Prostate gland (tissue), 2 donors: ENCODE results near the gene CFAP97D2. TPM values are rescaled to one million over a fixed set of nuclear protein-coding genes. Genes with fewer than 3 reads are reported as not detected.

Experiments used
- DNase-seq: peaks from one replicate; pipeline ENCODE4 v3.0.0-alpha.2; 2019; ENCODE audit warnings: low spot score
- H3K27ac ChIP-seq, 2 donors: fragments of 200-600 bp; sonication (generic); 2 replicates each; pipeline ENCODE4 v1.5.1; 2017 to 2019
- H3K27me3 ChIP-seq: fragments of 200-600 bp; sonication (generic); replicated peaks from 2 replicates; pipeline ENCODE4 v1.5.1; 2019; ENCODE audit not compliant: insufficient read depth
- H3K36me3 ChIP-seq, 2 donors: fragments of 200-600 bp; sonication (generic); 1 replicate in 1 of 2; 2 replicates in 1 of 2; pipeline versions ENCODE4 v1.5.1 to v1.8.1; 2017 to 2019
- H3K4me1 ChIP-seq: fragments of 200-600 bp; sonication (generic); replicated peaks from 2 replicates; pipeline ENCODE4 v1.5.1; 2019
- H3K4me3 ChIP-seq, 2 donors: fragments of 200-600 bp; sonication (generic); 2 replicates each; pipeline ENCODE4 v1.5.1; 2017 to 2019
- H3K9me3 ChIP-seq: fragments of 200-600 bp; sonication (generic); 2 replicates; pipeline ENCODE4 v1.5.1; 2017
- POLR2A ChIP-seq: fragments of 450-650 bp; IDR thresholded peaks from one replicate; pipeline ENCODE4 v1.6.1; 2016; ENCODE audit warnings: antibody characterized with exemption, mild to moderate bottlenecking
- POLR2AphosphoS5 ChIP-seq: sonication (generic); formaldehyde crosslinking; IDR thresholded peaks from one replicate; pipeline ENCODE4 v1.6.1; 2017; ENCODE audit warnings: antibody characterized with exemption
- WGBS: methylation state at CpG from one replicate; pipeline ENCODE4 v1.1.5; 2018; 5-methylcytosine and 5-hydroxymethylcytosine counted together
- intact Hi-C: fragments of 100-400 bp; cut with DNase I; formaldehyde crosslinking; loops from one replicate; pipeline ENCODE4 v1.14.2; 2022
- total RNA-seq, 2 donors: library from RNA; depleted of rRNA; stranded (reverse); fragments of >200 nt; gene quantifications; one replicate each; pipeline ENCODE4 v1.1.0, GENCODE V29; 2016
- TF ChIP-seq, protein P1 (sequence below), 4 experiments: fragments of 200-600 bp in 2 of 4; fragments of 450-650 bp in 2 of 4; sonication (generic) in 2 of 4; IDR thresholded peaks; 1 replicate in 3 of 4; 2 replicates in 1 of 4; pipeline ENCODE4 v1.5.1; 2016 to 2019; ENCODE audit warnings: antibody characterized with exemption in 4 of 4, mild to moderate bottlenecking in 2 of 4, moderate library complexity in 2 of 4

The CFAP97D2 gene
- under 1 TPM in 1 of 2 donors, not detected in 1; 0.62 TPM for total RNA-seq

DNA sequence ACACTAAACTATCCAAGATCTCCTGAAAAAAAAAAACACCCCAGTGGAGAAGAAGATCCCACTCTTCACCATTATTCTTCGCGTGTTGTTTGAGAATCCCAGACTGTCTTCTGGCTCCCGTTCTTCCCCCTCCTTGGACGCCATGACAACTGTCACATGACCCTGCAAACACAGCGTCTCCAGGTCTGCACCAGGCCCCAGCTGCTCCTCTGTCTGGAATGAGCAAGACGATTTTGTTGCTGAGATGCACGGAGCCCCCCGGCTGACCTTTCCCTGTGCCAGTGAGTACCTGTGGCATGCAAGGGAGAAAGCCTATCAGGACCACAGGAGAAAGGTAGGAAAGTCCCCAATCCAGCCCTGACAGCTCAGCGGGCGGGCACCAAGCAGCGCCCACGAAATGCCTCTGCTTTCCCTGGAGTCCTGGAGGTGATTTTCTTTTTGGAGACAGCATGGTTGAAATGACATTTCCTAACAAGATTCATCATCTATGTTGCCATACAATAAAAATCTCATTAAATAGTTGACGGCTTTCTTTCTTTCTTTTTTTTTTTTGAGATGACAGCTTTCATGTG, at the start of gene CFAP97D2:
Gene CFAP97D2 (plus strand): TSS at position 171 of the 572 bp plus-strand sequence. CDS start 74 bp downstream, at position 245.
- no peaks in the 10 kb centered on the region for H3K36me3 ChIP-seq
- 45% methylated on average over 13 of the region's 13 CpGs for WGBS
- no peaks in the 10 kb centered on the region for H3K4me1 ChIP-seq
- H3K4me3 ChIP-seq, result no peak within 1 kb of the TSS
- no peaks in the 10 kb centered on the region for H3K27me3 ChIP-seq
- no peaks in the 10 kb centered on the region for H3K9me3 ChIP-seq
- TF ChIP-seq POLR2AphosphoS5 (no peak), POLR2A (no peak)
- TF ChIP-seq, protein P1, sequence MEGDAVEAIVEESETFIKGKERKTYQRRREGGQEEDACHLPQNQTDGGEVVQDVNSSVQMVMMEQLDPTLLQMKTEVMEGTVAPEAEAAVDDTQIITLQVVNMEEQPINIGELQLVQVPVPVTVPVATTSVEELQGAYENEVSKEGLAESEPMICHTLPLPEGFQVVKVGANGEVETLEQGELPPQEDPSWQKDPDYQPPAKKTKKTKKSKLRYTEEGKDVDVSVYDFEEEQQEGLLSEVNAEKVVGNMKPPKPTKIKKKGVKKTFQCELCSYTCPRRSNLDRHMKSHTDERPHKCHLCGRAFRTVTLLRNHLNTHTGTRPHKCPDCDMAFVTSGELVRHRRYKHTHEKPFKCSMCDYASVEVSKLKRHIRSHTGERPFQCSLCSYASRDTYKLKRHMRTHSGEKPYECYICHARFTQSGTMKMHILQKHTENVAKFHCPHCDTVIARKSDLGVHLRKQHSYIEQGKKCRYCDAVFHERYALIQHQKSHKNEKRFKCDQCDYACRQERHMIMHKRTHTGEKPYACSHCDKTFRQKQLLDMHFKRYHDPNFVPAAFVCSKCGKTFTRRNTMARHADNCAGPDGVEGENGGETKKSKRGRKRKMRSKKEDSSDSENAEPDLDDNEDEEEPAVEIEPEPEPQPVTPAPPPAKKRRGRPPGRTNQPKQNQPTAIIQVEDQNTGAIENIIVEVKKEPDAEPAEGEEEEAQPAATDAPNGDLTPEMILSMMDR (IDR thresholded peaks at IDR 0.05), result no peak
- no peak for DNase-seq
- H3K27ac ChIP-seq, result no peak within 1 kb of the TSS
- intact Hi-C loops, result no loop called here

DNA sequence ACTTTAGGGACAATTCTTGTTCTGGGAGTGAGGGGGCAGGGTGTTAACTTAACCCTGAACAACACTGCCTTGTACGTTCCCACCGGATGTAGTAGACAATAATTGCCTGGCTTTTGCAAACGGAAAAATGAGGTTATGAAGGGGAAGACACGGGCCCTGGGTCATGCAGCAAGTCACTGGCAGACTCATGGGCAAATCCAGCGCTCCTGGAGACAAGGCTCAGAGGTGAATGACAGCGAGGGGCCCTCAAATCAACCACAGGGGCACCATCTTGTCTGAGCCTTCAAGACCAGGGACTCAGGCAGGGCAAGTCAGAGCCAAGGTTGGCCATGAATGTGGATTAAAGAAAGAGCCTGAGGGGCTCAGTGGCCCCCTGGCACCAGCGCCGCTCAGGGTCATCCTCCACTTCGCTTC, 49.4 kb upstream of the CFAP97D2 start:
- Histone ChIP-seq H3K27ac (peak overlapping the region in 1 of 2 donors; percentile 4), H3K4me1 (peaks cover 5% of the 10 kb centered on the region), H3K36me3 (no peaks in the 10 kb centered on the region), H3K4me3 (no peak overlapping the region), H3K9me3 (no peaks in the 10 kb centered on the region), H3K27me3 (no peaks in the 10 kb centered on the region)
- no peak for DNase-seq
- intact Hi-C loops, result loop anchor here (10.0 kb wide), 1 partner anchor 155 kb away; the partner anchor contains the start of gene C13orf46
- 94% methylated on average over 9 of the region's 9 CpGs for WGBS
- no peak for TF ChIP-seq POLR2A
- TF ChIP-seq, protein P1 (IDR thresholded peaks at IDR 0.05), result no peak
- TF ChIP-seq POLR2AphosphoS5, result no peak

DNA sequence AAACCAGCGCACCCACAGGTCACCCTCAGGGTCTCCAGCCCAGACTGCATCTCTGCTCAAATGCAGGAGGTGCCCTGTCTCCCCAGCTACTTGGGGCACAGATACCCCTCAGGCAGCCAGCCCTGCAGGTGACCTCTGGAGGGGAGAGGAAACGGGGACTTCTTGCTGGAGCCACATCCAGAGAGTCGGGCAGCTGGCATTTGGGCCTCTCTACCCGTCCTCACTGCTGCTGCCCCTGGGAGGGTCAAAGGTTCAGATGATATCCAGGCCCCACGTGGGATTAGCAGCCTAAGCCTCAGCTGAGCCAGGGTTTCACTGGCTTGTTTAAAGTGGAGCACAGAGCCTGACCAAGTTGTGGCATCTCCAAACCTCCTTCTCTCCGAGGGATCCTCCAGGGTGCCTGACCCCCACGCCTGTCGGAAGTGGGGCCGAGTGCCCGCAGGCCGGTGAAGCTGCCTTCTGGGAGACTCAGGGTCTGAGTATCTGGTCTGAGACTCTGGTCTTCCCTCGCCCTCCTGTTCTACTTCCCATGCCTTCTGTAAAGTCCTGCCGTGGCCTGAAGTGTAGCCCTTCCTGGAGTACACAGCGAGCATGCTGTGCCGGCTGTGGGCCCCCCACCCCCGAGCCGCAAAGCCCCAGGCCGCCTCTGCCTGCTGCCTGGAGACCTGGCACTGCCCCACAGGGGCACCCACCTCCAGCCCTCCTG, 48.8 kb upstream of the CFAP97D2 start:
- no peaks in the 10 kb centered on the region for H3K36me3 ChIP-seq
- intact Hi-C loops, result loop anchor here (10.0 kb wide), 1 partner anchor 155 kb away; the partner anchor contains the start of gene C13orf46
- no peak for DNase-seq
- TF ChIP-seq POLR2AphosphoS5, result no peak
- no peak for TF ChIP-seq POLR2A
- TF ChIP-seq, protein P1 (IDR thresholded peaks at IDR 0.05), result no peak
- peak overlapping the region; percentile 61 to 69 for H3K27ac ChIP-seq
- 57% methylated on average over 18 of the region's 18 CpGs for WGBS
- no peaks in the 10 kb centered on the region for H3K9me3 ChIP-seq
- peaks cover 5% of the 10 kb centered on the region for H3K4me1 ChIP-seq
- H3K27me3 ChIP-seq, result no peaks in the 10 kb centered on the region
- H3K4me3 ChIP-seq, result peak overlapping the region; percentile 60 to 79

DNA sequence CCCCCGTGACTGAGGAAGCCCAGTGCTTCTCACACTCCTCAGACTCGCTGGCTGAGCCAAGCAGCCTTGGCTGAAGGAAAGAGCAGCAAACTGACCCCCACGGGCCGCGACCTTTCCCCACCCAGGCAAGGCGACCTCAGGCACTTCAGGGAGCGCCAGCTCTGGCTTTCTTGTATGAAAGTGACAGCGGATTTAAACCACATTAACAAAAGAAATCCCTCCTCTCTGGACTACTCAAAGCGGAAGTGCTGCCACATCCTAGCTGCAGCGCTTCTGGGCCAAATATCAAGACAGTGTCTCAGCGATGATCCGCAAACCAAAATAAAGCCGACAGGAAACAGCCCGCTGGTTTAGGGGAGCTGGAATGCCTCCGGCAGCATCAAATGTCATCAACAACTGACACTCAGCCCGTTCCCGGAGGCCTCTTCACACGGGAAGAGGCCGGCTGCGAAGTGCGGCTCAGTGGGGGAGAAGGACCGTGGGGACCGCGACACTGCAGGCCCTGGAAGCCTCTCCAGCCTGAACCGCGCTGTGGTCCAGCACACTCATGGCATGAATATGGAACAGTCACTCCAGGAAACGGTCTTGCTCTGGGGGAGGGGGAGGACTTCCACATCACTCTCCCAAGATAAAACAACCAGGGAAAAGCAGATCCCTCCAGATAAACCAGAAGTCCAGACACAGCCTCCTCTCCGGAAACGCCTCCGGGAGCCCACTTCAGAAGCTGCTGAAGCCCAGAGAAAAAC, 48.0 kb upstream of the CFAP97D2 start:
- DNase-seq, result no peak
- peaks cover 5% of the 10 kb centered on the region for H3K4me1 ChIP-seq
- no peaks in the 10 kb centered on the region for H3K9me3 ChIP-seq
- intact Hi-C loops, result loop anchor here (10.0 kb wide), 1 partner anchor 156 kb away; the partner anchor contains the start of gene C13orf46
- peak overlapping the region; percentile 61 to 69 for H3K27ac ChIP-seq
- no peak for TF ChIP-seq POLR2A
- peak overlapping the region; percentile 60 to 79 for H3K4me3 ChIP-seq
- WGBS, result 6% methylated on average over 29 of the region's 30 CpGs
- no peaks in the 10 kb centered on the region for H3K36me3 ChIP-seq
- no peaks in the 10 kb centered on the region for H3K27me3 ChIP-seq
